ENCODE measurements around the gene NAB1. TPM values are rescaled to one million over a fixed set of nuclear protein-coding genes. Genes with fewer than 3 reads are reported as not detected.

Gene NAB1
- total RNA-seq, 1 experiment from 2014 or later, result 32.6 TPM

DNA sequence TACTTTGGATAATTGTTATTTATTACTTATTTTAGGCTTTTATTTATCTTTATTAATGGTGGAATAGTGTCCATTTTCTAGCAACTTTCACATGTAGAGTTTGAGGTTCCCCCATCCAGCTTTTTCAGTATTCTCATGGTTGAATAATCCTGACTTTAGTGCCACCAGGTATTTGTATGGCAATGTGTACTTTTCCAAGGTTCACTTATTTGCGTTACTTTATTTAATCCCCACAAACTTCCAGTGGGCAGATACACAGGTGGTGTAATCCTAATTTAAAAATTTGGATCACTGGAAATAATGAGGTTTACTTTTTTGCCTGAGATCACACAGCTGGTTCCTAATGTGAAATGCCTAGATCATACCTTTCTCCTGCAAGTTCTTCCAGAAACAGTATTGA lies 30.5 kb downstream of the NAB1 start:
- ChIA-PET POLR2A (ENCODE audit: low non-redundant PET) (no interaction called here), CTCF (interaction anchor here (1.2 kb wide), 1 partner anchor 29 kb away, joined by 4 read pairs; no protein-coding TSS in a partner anchor)
- TF ChIP-seq EZH2 (IDR thresholded peaks at IDR 0.05; ENCODE audit: borderline replicate concordance, low read depth, low read length, poor library complexity, severe bottlenecking), result no peak
- TF ChIP-seq, protein P1, sequence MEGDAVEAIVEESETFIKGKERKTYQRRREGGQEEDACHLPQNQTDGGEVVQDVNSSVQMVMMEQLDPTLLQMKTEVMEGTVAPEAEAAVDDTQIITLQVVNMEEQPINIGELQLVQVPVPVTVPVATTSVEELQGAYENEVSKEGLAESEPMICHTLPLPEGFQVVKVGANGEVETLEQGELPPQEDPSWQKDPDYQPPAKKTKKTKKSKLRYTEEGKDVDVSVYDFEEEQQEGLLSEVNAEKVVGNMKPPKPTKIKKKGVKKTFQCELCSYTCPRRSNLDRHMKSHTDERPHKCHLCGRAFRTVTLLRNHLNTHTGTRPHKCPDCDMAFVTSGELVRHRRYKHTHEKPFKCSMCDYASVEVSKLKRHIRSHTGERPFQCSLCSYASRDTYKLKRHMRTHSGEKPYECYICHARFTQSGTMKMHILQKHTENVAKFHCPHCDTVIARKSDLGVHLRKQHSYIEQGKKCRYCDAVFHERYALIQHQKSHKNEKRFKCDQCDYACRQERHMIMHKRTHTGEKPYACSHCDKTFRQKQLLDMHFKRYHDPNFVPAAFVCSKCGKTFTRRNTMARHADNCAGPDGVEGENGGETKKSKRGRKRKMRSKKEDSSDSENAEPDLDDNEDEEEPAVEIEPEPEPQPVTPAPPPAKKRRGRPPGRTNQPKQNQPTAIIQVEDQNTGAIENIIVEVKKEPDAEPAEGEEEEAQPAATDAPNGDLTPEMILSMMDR (conservative IDR thresholded peaks at IDR 0.05; ENCODE audit: low read depth, low read length), result no peak
- no peaks in the 10 kb centered on the region for H3K36me3 ChIP-seq (ENCODE audit: insufficient read depth, low read length, poor library complexity, severe bottlenecking)
- intact Hi-C loops (cut with micrococcal nuclease; ENCODE audit: unreplicated experiment), result no loop called here
- no TSS peak for BruUV-seq (replicated peaks)
- no peak overlapping the region for H3K27ac ChIP-seq (ENCODE audit: low read depth, low read length, poor library complexity, severe bottlenecking)
- H3K4me3 ChIP-seq (ENCODE audit: low read depth, low read length, poor library complexity, severe bottlenecking), result no peak overlapping the region
- no peak for DNase-seq (ENCODE audit: low spot score)
- H3K4me1 ChIP-seq (ENCODE audit: insufficient read depth, low read length, poor library complexity, severe bottlenecking), result peaks cover 5% of the 10 kb centered on the region
- no peaks in the 10 kb centered on the region for H3K27me3 ChIP-seq (replicated peaks; ENCODE audit: insufficient read depth, low read depth, low read length, poor library complexity)
- H3K9me3 ChIP-seq (ENCODE audit: low read depth, low read length, poor library complexity, severe bottlenecking), result no peaks in the 10 kb centered on the region

DNA sequence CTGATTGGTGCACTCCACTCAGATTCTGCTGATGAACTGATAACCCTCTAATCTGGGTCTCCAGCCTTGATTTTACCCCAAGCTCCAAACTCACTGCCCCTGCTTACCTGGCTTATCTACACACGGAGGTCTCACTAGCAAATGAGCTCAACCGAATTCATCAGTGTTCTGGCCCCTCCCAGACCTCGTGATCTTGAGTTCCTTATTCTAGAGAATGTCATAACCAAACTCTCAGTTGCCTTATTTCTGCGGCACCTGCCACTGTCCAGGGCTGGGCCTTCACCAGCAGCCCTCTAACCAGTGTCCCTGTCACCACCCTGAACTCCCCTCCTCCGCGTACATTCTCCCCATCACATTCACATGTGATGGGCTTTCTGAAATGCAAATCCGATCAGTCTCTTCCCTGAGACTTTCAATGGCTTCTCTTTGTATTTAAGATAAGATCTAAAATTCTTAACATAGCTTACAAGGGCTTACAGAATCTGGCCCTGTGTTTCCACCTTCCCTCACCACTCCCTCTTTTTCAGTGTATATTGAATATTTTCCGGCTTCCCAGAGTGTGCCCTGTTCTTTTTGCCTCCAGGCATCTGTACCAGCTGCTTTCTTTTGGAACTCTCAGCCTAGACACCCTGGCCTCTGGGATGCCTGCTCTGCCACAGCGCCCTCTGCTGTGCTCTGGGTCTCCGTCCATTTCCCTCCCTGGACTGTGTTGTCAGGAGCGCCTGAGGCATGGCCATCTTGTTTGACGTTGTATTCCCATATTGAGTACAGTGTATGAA lies 31.1 kb downstream of the NAB1 start:
- Histone ChIP-seq H3K27ac (ENCODE audit: low read depth, low read length, poor library complexity, severe bottlenecking) (no peak overlapping the region), H3K36me3 (ENCODE audit: insufficient read depth, low read length, poor library complexity, severe bottlenecking) (no peaks in the 10 kb centered on the region), H3K27me3 (replicated peaks; ENCODE audit: insufficient read depth, low read depth, low read length, poor library complexity) (no peaks in the 10 kb centered on the region), H3K4me3 (ENCODE audit: low read depth, low read length, poor library complexity, severe bottlenecking) (no peak overlapping the region), H3K9me3 (ENCODE audit: low read depth, low read length, poor library complexity, severe bottlenecking) (no peaks in the 10 kb centered on the region), H3K4me1 (ENCODE audit: insufficient read depth, low read length, poor library complexity, severe bottlenecking) (peaks cover 5% of the 10 kb centered on the region)
- TF ChIP-seq EZH2 (IDR thresholded peaks at IDR 0.05; ENCODE audit: borderline replicate concordance, low read depth, low read length, poor library complexity, severe bottlenecking), result no peak
- TF ChIP-seq, protein P1 (conservative IDR thresholded peaks at IDR 0.05; ENCODE audit: low read depth, low read length), result peak; percentile 90
- ChIA-PET POLR2A (ENCODE audit: low non-redundant PET) (no interaction called here), CTCF (interaction anchor here (0.5 to 1.2 kb wide), 2 partner anchors 30 to 332 kb away, joined by 4 to 5 read pairs; no protein-coding TSS in a partner anchor)
- intact Hi-C loops (cut with micrococcal nuclease; ENCODE audit: unreplicated experiment), result loop anchor here (10.0 kb wide), 1 partner anchor 275 kb away; the partner anchor contains the start of gene MFSD6
- DNase-seq (ENCODE audit: low spot score), result peak; percentile 84
- no TSS peak for BruUV-seq (replicated peaks)

DNA sequence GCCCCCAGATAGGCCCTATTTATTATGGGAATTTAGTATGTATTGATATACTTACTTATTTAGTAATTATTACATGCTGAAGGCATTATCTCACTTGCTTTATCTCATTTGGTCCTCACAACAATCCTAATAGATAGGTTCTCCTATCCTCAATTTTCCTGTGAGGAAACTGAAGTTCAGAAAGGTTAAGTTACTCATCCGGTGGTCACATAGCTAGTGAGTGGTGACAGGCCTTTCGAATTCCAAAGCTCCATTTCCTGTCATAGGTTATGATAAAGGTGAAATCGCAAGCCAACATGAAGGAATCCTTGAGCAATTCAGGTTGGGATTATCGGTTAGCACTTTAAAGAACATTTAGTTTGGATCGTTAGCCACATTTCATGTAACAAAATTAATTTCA lies 33.3 kb downstream of the NAB1 start:
- CTCF ChIA-PET, result interaction anchor here (0.7 kb wide), 1 partner anchor 318 kb away, joined by 4 read pairs; no protein-coding TSS in a partner anchor
- TF ChIP-seq EZH2 (IDR thresholded peaks at IDR 0.05; ENCODE audit: borderline replicate concordance, low read depth, low read length, poor library complexity, severe bottlenecking), result no peak
- TF ChIP-seq, protein P1 (conservative IDR thresholded peaks at IDR 0.05; ENCODE audit: low read depth, low read length), result no peak
- DNase-seq (ENCODE audit: low spot score), result no peak
- H3K36me3 ChIP-seq (ENCODE audit: insufficient read depth, low read length, poor library complexity, severe bottlenecking), result peaks cover 13% of the 10 kb centered on the region
- intact Hi-C loops (cut with micrococcal nuclease; ENCODE audit: unreplicated experiment), result loop anchor here (10.0 kb wide), 1 partner anchor 277 kb away; the partner anchor contains the start of gene MFSD6
- no peaks in the 10 kb centered on the region for H3K27me3 ChIP-seq (replicated peaks; ENCODE audit: insufficient read depth, low read depth, low read length, poor library complexity)
- no peak overlapping the region for H3K4me3 ChIP-seq (ENCODE audit: low read depth, low read length, poor library complexity, severe bottlenecking)
- no TSS peak for BruUV-seq (replicated peaks)
- POLR2A ChIA-PET (ENCODE audit: low non-redundant PET), result no interaction called here
- H3K4me1 ChIP-seq (ENCODE audit: insufficient read depth, low read length, poor library complexity, severe bottlenecking), result peaks cover 5% of the 10 kb centered on the region
- no peaks in the 10 kb centered on the region for H3K9me3 ChIP-seq (ENCODE audit: low read depth, low read length, poor library complexity, severe bottlenecking)
- H3K27ac ChIP-seq (ENCODE audit: low read depth, low read length, poor library complexity, severe bottlenecking), result no peak overlapping the region
